ENCODE measurements around the gene SFSWAP. TPM values are rescaled to one million over a fixed set of nuclear protein-coding genes. Genes with fewer than 3 reads are reported as not detected.
"Not testable (repeated sequence)": the region's sequence is repeated elsewhere in the genome, so short reads cannot be mapped to it uniquely, and the experiment has no call there.

SFSWAP gene
- total RNA-seq, 1 donor from 2014 or later: 58.1 TPM

DNA sequence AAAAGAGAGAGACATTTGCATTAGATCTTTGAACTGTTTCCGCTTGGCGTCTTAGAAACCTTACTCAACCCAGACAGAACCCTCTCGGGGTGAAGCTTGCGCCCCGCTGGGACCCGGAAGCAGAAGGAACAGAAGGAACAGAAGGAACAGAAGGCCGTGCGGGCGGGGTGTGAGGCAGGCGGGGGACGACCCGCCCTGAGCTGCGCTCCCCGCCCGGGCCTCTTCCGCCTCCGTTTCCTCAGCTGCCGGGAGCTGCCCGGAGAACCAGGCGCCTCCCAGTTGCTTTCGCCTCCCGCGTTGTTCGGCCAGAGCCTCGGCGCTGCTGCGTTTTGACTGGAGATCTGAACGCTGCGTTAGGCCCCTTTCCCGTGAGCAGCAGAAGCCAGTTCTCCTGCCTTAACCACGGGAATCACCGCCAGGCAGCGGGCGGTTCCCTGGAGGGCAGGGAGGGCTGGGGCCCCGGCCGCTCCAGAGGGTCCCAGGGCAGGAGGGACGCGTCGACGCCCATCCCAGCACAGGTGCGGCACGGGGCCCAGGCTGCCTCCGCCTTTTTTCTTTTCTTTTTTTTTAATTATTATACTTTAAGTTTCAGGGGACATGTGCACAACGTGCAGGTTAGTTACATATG is 98.0 kb downstream of the SFSWAP start:
- intact Hi-C loops (cut with micrococcal nuclease): no loop called here

DNA sequence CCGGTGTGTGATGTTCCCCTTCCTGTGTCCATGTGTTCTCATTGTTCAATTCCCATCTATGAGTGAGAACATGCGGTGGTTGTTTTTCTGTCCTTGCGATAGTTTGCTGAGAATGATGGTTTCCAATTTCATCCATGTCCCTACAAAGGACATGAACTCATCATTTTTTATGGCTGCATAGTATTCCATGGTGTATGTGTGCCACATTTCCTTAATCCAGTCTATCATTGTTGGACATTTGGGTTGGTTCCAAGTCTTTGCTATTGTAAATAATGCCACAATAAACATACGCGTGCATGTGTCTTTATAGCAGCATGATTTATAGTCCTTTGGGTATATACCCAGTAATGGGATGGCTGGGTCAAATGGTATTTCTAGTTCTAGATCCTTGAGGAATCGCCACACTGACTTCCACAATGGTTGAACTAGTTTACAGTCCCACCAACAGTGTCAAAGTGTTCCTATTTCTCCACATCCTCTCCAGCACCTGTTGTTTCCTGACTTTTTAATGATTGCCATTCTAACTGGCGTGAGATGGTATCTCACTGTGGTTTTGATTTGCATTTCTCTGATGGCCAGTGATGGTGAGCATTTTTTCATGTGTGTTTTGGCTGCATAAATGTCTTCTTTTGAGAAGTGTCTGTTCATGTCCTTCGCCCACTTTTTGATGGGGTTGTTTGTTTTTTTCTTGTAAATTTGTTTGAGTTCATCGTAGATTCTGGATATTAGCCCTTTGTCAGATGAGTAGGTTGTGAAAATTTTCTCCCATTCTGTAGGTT is 98.8 kb downstream of the SFSWAP start:
- intact Hi-C loops (cut with micrococcal nuclease): not testable (repeated sequence)

DNA sequence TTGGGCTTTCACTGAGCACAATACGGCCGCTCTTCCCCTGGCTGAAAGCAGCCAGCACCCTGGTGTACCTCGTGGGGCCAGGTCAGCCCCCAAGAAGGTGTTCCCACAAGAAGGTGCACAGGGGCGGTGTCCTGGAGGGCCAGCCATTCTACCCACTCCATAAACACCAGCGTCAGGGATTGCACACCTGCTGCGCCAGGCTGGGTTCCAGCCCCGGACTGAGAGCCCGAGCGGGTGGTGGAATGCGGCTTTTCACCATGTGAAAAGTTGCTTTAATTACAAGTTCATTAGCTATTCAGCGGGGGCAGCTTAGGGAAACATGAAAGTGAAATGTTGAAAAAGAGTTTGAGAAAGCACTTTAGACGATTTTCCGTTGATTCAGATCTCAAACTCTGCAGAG is 99.8 kb downstream of the SFSWAP start:
- intact Hi-C loops (cut with micrococcal nuclease): no loop called here

DNA sequence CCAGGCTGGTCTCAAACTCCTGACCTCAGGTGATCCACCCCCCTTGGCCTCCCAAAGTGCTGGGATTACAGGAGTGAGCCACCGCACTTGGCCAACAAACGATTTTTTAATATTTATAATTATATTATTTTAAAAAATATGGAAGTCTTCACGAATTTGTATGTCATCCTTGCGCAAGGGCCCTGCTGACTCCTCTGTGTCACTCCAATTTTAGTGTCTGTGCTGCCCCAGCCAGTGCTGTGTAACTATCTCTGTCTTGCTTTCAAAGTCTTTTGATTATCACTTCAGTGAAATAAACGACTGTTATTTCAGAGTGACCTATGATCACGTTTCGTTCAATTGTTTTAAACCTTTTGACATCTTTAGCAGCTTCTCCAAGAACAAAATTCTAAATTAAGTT is 104.2 kb downstream of the SFSWAP start:
- intact Hi-C loops (cut with micrococcal nuclease): no loop called here

DNA sequence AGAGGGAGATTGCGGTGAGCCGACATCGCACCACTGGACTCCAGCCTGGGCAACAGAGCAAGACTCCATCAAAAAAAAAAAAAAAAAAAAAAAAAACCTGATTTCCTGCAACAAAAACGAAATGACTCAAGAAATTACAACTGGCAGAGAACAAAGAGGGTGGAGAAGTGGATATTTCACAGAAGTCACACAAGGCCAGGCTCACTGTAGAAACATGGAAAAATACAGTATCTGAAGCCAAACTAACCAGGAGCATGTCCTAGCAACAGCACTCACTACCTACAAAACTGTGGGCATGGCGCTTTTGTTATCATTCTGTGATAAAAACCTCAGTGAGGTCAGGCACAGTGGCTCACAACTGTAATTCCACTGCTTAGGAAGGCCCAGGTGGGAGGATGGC is 105.6 kb downstream of the SFSWAP start:
- intact Hi-C loops (cut with micrococcal nuclease): no loop called here

DNA sequence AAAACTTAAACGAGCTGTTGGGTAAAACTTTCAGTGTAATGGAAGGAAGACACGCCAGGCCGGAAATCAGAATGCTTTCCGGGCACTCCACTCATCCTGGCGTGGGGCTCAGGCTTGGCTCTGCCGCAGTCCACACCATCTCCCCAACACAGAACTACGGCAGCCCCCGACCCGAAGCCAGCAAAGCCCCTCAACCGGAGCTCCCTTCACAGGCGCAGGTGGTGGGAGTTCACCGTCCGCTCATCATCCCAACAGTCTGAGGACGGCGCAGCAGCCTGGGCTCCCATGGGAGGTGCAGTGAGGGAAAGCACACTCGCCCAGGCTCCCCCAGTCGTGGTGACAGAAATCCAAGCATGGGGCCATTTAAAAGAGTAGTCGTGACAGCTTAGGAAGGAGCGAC is 106.4 kb downstream of the SFSWAP start:
- intact Hi-C loops (cut with micrococcal nuclease): no loop called here

DNA sequence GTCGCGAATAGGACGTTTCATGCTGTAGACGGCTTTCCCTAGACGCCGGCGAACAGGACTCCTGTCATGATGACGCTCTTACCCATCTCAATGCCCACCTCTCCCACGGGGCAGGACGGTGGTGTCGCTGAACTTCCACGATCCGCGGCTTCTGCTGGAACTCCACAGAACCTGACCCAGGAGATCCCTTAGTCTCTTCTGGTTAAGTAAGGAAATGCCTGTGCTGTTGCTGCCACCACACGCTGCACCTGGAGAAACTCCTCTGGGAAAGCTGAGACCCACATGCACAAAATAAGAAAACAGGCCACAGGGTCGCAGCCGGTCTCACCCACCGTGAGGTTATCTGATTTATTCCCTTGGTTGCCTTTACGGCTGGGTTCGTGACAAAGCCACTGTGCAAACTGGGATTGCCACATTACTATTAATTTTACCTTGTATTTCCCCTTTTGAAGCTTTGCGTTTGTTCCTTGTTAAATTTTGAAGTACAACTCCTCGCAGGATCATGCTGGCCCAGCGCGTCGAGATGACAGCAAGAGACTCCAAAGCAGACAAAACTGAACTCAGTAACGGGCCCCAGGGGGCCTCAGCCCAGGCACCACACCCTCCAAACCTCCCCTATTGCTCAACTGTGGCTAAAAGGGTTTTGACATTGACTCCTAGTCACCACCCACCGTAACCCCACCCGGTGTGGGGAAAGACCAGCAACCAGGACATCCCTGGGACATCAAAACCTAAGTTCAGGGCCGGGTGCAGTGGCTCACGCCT is 108.1 kb downstream of the SFSWAP start:
- intact Hi-C loops (cut with micrococcal nuclease): no loop called here

DNA sequence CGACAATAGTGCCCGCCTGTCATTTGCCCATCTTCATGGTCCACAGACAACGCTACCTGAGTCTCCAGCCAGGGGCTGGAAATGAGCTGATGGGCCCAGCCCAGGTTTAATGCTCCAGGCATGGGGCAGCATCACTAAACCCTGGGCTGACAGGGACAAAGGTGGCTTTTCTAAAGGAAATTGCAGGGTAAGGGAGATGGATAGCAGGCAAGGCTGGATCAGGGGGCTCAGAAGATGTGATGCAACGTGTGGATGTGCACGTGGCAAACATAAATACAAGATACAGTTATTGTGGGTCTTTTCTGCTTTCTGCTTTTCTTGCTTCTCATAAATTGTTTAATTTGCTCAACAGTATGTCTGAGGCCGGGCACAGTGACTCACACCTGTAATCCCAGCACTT is 113.6 kb downstream of the SFSWAP start:
- intact Hi-C loops (cut with micrococcal nuclease): no loop called here

DNA sequence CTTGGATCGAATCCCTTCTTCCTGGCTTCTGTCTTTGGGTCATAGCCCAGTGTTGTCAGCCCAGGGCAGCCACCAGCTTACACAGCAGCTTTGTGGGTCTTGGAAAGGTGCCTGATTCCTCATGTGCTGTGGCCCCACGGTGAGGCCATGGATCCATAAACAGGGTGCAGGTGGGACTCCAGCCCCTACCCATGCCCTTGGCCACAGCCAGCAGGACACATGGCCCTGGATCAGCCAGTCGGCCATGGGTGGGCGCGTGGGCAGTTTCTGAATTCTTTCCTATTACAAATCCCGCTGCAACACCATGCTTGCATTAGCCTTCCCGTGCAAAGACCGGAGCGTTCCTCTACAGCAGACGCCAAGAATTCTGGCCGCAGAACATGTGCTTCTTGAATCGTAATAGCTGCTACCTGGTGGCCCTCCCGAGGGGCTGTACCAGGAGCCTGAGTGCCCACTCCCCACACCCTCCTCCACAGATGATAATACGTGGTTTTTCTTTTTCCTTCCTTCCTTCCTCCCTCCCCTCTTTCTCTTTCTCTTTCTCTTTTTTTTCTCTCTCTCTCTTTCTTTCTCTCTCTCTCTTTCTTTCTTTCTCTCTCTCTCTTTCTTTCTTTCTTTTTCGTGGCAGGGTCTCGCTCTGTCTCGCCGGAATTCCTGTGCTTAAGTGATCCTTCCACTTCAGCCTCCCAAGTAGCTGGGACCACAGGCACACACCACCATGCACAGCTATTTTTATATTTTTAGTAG is 114.4 kb downstream of the SFSWAP start:
- intact Hi-C loops (cut with micrococcal nuclease): no loop called here

DNA sequence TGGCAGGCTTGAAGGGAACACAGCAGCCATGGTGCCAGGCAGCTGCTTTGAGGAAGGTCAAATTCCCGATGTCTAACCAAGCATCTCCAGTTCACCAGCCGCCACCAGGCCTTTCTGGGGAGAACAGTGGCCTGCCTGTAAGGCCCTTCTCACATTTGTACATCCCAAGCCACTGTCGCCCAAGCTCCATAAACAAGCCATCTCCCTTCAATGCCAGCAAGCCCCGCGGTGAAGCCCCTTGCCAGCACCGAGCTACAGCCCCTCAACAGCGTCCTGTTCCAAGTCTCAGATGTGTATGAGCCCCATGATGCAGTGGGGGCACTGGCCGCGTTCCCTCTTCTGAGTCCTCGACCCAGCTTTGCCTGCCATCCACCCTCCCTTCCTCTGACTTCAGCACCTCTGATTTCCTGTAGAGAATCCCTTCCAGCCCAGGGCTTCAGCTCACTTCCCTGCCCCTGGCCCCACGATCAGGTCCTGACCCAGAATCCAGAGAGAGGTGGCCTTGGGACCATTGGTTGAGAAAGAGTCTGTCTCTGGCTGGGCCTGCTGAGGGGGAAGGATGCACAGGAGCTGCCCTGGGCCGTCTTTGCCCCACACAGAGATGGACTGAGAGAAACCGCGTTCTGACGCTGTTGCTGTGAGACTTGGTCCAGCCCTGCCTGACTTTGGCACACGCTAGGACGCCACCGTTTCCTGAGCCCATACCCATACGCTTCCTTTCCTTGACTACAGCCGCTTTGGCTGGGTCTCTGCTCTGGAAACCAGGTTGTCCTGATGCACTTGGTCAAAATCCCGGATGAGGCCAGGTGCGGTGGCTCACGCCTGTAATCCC is 115.4 kb downstream of the SFSWAP start:
- intact Hi-C loops (cut with micrococcal nuclease): no loop called here

DNA sequence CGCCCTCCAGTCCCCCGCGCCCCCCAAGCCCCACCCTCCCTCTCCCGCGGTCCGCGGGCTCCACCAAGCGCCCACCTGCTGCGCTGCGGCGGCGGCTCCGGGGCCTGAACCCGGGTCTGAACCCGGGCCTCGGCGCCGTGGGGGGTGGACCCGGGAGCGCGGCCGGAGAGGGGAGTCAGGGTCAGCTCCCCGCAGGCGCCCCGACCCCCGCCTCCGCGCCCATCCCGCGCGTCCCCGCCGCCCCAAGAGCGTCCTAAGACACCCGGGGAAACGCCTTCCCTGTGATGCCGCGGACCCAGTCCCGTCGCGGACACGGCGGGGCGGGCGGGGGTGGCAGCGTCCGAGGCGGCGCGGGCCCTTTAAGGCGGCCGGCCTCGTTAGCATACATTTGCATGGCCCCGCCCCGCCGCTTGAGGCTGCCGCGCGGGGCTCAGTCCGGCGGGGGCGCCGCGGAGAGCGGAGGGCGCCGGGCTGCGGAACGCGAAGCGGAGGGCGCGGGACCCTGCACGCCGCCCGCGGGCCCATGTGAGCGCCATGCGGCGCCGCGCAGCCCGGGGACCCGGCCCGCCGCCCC is 117.2 kb downstream of the SFSWAP start, which contains the start of gene MMP17:
Gene MMP17 (plus strand): TSS at position 433 of the 574 bp plus-strand sequence. CDS start 102 bp downstream, at position 535.
- intact Hi-C loops (cut with micrococcal nuclease): no loop called here

DNA sequence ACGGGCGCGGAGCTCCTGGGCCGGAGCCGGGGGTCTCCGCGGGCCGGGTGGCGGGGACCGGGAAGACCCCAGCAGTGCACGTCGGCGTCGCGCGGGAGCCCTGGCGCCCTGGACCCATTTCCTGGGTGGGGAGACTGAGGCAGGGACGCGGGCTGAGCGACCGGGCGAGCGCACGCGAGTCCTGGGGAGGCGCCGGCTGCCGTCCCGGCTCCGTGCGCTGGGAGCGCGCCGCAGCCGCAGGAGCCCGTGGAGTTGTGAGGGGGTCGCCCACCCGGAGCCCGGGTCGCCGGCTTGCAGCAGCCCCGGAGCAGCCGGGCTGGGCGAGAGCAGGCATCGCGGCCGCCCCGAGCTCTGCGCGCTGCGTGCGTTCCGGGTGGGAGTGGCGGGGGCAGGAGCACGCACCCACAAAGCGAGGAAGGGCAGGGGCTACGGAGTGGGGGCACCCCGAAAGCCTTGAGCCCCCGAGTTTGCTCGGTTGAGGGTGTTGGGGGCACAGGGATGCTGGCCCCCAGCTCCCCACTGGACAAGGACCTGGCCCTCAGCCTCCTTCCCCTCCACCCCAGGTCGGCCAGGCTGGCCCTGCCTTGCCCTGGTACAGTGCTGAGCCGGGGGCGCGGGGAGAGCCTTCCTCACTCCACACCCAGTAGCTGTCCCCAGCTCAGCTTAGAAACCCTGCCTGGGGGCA is 117.9 kb downstream of the SFSWAP start:
- intact Hi-C loops (cut with micrococcal nuclease): no loop called here

DNA sequence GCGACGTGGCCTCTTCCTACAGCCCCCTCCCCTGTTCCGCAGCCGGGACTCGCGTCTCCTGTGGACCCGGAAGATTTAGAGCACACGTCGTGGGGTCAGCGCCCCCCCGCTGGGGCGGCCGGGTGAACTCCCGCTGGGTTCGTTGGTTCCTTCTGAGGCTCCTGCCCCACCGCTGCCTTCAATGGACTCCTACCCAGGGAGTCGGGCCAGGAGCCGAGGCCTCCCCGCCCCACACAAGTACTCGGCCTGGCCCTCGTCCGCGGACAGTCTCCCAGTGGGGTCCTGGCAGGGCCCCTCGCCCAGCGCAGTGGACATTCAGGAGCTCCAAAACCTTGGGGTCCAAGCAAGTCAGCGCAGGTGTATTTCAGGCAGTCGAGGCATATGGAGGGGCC is 118.5 kb downstream of the SFSWAP start:
- intact Hi-C loops (cut with micrococcal nuclease): no loop called here

DNA sequence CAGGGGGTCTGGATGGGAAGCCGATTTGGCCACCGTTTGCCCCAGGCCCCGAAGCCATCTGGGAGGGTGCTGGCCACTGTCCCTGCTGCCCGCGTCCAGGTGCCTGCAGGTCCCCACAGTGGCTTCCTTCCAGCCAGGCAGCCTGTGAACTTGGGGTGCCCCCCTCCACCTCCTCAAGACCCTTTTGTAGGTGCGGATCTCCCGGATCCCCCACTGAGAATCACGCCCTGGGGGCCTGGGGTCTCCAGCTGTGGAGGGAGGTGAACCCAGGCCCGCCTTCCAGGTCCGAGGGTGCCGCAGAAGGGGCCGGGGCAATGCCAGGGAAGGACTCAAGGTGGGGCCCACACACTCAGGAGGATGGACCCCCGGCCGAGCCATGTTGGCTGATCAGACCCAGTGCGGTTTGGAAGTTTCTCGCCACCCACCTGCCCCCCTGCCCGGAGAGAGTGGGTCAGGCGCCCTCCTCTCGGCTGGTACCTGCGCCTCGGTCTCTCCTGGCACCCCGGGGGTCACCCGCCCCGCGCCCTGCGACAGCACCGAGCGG is 119.0 kb downstream of the SFSWAP start:
- intact Hi-C loops (cut with micrococcal nuclease): loop anchor here (10.0 kb wide), 1 partner anchor 725 kb away; no protein-coding TSS in a partner anchor

DNA sequence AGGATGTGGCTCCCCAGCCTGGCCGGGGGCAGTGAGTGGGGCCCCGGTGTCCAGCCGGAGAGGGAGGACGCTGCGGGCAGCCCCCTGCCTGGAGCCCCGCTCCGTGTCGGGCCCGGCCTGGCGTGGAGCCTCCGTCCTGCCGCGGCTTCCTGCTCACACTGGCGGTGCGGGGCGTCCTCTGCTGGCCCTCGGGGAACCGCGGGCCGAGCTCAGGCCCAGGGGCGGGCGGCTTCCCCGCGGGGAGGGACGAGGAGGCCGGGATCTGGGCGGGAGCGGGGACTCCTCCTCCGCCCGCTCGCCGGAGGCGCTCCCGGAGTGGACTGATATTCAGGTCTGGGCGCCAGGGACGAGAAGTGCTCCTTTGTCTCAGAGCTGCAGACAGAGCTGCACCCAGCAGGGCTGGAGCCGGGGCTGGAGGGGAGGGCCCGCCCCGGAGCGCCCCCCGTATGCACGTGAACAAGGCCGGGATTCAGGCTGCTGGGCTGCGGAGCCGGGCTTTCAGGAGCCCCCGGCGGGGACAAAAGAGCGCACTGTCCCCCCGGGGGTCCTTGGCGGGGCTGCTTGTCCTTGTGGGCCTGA is 119.5 kb downstream of the SFSWAP start:
- intact Hi-C loops (cut with micrococcal nuclease): loop anchor here (10.0 kb wide), 1 partner anchor 726 kb away; no protein-coding TSS in a partner anchor

DNA sequence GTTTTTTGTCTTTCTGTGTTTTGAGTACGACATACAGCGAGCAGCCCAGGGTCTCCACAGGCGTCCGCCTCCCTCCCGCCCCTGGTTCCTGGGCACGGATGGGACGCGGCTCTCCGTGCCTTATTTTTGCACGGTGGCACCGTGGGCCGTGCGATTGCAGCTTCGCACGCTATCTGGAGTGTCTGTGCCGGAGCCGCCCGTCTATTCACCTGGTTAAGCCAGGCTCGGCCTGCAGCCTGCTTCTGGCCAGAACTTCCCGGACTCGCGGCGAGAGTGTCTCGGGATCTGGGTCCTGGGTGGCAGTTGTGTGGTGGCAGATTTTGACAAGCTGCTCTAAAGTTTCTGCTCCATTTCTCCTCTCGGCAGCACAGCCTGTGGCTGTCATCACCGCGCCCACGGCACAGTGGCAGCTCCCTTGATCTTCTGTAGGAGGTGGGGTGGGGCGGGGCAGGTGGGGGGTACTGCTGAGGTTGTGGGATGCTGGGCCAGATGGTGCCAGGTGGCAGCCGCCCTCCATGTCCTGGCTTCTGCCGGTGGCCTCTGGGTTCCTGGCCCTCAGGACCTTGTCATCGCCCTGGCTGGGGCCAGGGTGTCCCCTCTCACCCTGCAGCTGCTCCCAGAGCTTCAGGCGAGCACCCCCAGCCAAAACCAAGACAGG is 120.2 kb downstream of the SFSWAP start:
- intact Hi-C loops (cut with micrococcal nuclease): loop anchor here (10.0 kb wide), 1 partner anchor 726 kb away; no protein-coding TSS in a partner anchor

DNA sequence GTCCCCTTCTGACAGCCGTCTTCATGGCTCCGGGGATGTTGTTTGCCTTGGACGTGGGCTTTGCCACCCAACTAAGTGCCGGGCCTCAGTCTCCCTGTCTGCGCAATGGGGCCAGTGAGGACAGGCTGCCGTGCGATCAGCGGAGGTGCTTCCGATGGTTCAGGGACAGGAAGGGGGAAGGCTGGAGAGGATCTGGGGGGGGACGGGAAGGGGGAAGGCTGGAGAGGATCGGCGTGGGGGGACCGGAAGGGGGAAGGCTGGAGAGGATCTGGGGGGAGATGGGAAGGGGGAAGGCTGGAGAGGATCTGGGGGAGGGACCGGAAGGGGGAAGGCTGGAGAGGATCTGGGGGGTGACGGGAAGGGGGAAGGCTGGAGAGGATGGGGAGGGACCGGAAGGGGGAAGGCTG is 120.7 kb downstream of the SFSWAP start:
- intact Hi-C loops (cut with micrococcal nuclease): loop anchor here (10.0 kb wide), 1 partner anchor 727 kb away; no protein-coding TSS in a partner anchor
